ENCODE results near the gene POC1B.

DNA sequence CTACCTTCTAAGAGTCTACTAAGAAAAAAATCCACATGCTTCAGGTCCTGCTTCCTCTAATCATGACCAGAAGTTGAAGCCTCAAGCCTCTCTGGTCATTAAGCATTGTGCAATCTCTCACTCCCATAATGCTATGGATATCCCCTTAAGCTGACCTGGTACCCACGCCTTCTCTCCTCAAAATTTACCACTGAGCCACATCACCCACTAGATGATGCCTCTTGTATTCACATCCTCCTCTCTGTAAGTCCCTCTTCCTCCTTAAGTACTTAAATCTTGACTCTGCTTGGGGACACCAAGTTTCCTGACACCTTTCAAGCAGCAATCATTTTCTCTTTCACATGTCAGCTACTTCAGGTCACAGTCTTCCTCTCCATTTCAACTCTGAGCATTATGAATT, 11.1 kb downstream of the POC1B start:
- TF ChIP-seq, protein P1, sequence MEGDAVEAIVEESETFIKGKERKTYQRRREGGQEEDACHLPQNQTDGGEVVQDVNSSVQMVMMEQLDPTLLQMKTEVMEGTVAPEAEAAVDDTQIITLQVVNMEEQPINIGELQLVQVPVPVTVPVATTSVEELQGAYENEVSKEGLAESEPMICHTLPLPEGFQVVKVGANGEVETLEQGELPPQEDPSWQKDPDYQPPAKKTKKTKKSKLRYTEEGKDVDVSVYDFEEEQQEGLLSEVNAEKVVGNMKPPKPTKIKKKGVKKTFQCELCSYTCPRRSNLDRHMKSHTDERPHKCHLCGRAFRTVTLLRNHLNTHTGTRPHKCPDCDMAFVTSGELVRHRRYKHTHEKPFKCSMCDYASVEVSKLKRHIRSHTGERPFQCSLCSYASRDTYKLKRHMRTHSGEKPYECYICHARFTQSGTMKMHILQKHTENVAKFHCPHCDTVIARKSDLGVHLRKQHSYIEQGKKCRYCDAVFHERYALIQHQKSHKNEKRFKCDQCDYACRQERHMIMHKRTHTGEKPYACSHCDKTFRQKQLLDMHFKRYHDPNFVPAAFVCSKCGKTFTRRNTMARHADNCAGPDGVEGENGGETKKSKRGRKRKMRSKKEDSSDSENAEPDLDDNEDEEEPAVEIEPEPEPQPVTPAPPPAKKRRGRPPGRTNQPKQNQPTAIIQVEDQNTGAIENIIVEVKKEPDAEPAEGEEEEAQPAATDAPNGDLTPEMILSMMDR (IDR thresholded peaks at IDR 0.05), result no peak
- no peak for TF ChIP-seq POLR2A (IDR thresholded peaks at IDR 0.05)
